Upper lobe of left lung (tissue), 6 donors: ENCODE results near the gene BTBD9. TPM values are rescaled to one million over a fixed set of nuclear protein-coding genes. Genes with fewer than 3 reads are reported as not detected.

Experiments used
- ATAC-seq, 2 donors: fragments of 200-7000 bp; cut with Tn5 transposase; one replicate each; pipeline ENCODE4 v1.9.1; 2022; ENCODE audit warnings: mild to moderate bottlenecking in 2 of 2, moderate library complexity in 2 of 2; ENCODE audit not compliant: low FRiP score in 2 of 2
- DNase-seq, 2 donors: peaks; one replicate each; pipeline ENCODE4 v3.0.0-alpha.2; 2019 to 2020
- H3K27ac ChIP-seq, 4 donors: fragments of 200-600 bp; sonication (generic); one replicate each; pipeline ENCODE4 v1.5.1; 2016 to 2019
- H3K27me3 ChIP-seq, 4 donors: fragments of 200-600 bp; sonication (generic); one replicate each; pipeline ENCODE4 v1.5.1; 2017 to 2019
- H3K36me3 ChIP-seq, 4 donors: fragments of 200-600 bp; sonication (generic); one replicate each; pipeline ENCODE4 v1.5.1; 2016 to 2019
- H3K4me1 ChIP-seq, 4 donors: fragments of 200-600 bp; sonication (generic); one replicate each; pipeline ENCODE4 v1.5.1; 2018 to 2019
- H3K4me3 ChIP-seq, 4 donors: fragments of 200-600 bp; sonication (generic); one replicate each; pipeline ENCODE4 v1.5.1; 2017 to 2019; ENCODE audit warnings: mild to moderate bottlenecking in 2 of 4, moderate library complexity in 1 of 4
- H3K9me3 ChIP-seq, 4 donors: fragments of 200-600 bp; sonication (generic); one replicate each; pipeline ENCODE4 v1.5.1; 2018 to 2019
- EP300 ChIP-seq, 4 donors: sonication (generic); formaldehyde crosslinking; IDR thresholded peaks; one replicate each; pipeline ENCODE4 v1.5.1; 2017; ENCODE audit warnings: antibody characterized with exemption in 4 of 4, control low read depth in 2 of 4
- POLR2A ChIP-seq, 4 donors: fragments of 450-650 bp; IDR thresholded peaks; one replicate each; pipeline ENCODE4 v1.5.1; 2016 to 2017; ENCODE audit warnings: antibody characterized with exemption in 4 of 4, mild to moderate bottlenecking in 2 of 4
- POLR2AphosphoS5 ChIP-seq, 2 donors: sonication (generic); formaldehyde crosslinking; IDR thresholded peaks; one replicate each; pipeline ENCODE4 v1.5.1; 2017; ENCODE audit warnings: antibody characterized with exemption in 2 of 2
- WGBS, 2 donors: methylation state at CpG; one replicate each; pipeline ENCODE4 v1.1.5; 2017 to 2018; 5-methylcytosine and 5-hydroxymethylcytosine counted together
- total RNA-seq, 6 donors: library from RNA; depleted of rRNA in 4 of 6; stranded (reverse); fragments of >200 nt in 4 of 6; gene quantifications; one replicate each; pipeline versions ENCODE4 v1.1.0 to v1.2.1, GENCODE V29; 2016 to 2021
- TF ChIP-seq, protein P1 (sequence below), 6 experiments: fragments of 450-650 bp in 4 of 6; fragments of 200-600 bp in 2 of 6; sonication (generic) in 2 of 6; IDR thresholded peaks; one replicate each; pipeline ENCODE4 v1.5.1; 2016 to 2019; ENCODE audit warnings: antibody characterized with exemption in 6 of 6
- donor health status: DM: no; HTN: no; CAD: no; lungs with moderate emphysema.
- donor health status: DM: no; HTN: yes; CAD: no; lungs with severe emphysema.

The BTBD9 gene
- total RNA-seq, 6 donors from 2014 or later = 18.2 to 60.8 (median 44.9) TPM

- no peaks in the 10 kb centered on the region for H3K36me3 ChIP-seq
- H3K27me3 ChIP-seq = no peaks in the 10 kb centered on the region
- ATAC-seq = no peak
- no peak overlapping the region for H3K27ac ChIP-seq
- H3K4me3 ChIP-seq = no peak overlapping the region
- H3K4me1 ChIP-seq = no peaks in the 10 kb centered on the region
- no peaks in the 10 kb centered on the region for H3K9me3 ChIP-seq
- 65 to 71% methylated on average over 5 of the region's 5 CpGs for WGBS, 2 donors
- no peak for TF ChIP-seq POLR2A (IDR thresholded peaks at IDR 0.05)
- DNase-seq = no peak
These were observed 143.7 kb downstream of the BTBD9 start for GRCh38 chr6:38495922-38496635.

DNA sequence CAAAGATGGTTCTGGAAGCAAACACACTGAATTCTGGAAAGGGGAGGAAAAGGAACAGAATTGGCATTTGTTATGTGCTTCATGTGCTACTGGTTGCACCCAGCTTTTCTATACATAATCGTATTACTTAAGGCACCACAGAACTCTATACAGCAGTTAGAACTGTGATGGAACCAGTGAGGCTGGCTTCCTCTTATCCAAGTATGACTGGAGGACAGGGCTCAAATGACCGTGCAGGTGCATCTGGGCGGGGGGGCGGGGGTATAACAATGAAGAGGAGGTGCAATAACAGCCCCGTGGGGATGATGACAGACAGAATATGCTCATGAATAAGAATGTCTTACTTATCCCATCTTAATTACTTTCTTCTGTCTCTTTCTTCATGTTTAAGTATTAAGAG lies 144.2 kb downstream of the BTBD9 start:
- Histone ChIP-seq H3K4me3 (no peak overlapping the region), H3K9me3 (no peaks in the 10 kb centered on the region), H3K27ac (no peak overlapping the region), H3K36me3 (no peaks in the 10 kb centered on the region), H3K4me1 (no peaks in the 10 kb centered on the region), H3K27me3 (no peaks in the 10 kb centered on the region)
- WGBS, 2 donors = 85 to 94% methylated on average over 5 of the region's 5 CpGs
- TF ChIP-seq EP300 (IDR thresholded peaks at IDR 0.05) = no peak
- TF ChIP-seq, protein P1, sequence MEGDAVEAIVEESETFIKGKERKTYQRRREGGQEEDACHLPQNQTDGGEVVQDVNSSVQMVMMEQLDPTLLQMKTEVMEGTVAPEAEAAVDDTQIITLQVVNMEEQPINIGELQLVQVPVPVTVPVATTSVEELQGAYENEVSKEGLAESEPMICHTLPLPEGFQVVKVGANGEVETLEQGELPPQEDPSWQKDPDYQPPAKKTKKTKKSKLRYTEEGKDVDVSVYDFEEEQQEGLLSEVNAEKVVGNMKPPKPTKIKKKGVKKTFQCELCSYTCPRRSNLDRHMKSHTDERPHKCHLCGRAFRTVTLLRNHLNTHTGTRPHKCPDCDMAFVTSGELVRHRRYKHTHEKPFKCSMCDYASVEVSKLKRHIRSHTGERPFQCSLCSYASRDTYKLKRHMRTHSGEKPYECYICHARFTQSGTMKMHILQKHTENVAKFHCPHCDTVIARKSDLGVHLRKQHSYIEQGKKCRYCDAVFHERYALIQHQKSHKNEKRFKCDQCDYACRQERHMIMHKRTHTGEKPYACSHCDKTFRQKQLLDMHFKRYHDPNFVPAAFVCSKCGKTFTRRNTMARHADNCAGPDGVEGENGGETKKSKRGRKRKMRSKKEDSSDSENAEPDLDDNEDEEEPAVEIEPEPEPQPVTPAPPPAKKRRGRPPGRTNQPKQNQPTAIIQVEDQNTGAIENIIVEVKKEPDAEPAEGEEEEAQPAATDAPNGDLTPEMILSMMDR (IDR thresholded peaks at IDR 0.05) = no peak
- TF ChIP-seq POLR2A (IDR thresholded peaks at IDR 0.05) = no peak
- TF ChIP-seq POLR2AphosphoS5 (IDR thresholded peaks at IDR 0.05) = no peak
- DNase-seq (no peak), ATAC-seq (no peak)

DNA sequence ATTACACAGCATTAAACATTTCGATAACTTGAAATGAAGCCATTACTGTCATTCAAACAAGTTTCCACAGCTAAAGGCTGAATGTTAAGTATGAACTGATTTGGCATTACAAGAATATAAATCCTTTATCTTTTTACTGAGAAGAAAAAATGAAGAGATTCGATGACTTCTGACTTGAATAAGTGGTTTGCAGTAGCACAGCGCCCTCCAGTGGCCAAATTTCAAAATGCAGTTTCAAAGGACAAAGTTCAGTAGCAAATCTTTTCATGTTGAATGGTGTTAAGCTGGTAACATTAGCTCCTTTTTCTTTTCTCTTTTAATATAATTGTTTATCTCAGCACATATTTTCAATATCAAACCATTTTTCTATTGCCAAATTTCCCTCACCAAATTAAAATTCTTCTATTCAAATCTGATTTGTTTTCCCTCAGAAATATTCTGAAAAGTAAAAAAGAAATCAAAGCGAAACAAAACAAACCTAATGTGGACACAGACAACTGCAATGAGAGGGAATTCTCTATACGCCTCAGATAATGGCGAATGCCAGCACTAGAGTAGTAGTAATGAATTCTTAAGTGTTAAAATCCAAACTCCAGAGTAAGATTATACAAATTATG lies 145.7 kb downstream of the BTBD9 start:
- no peak overlapping the region for H3K27ac ChIP-seq
- no peaks in the 10 kb centered on the region for H3K4me1 ChIP-seq
- H3K4me3 ChIP-seq = no peak overlapping the region
- 37 to 41% methylated on average over 6 of the region's 6 CpGs for WGBS, 2 donors
- no peaks in the 10 kb centered on the region for H3K36me3 ChIP-seq
- no peaks in the 10 kb centered on the region for H3K27me3 ChIP-seq
- DNase-seq (peak in 1 of 2 donors; percentile 66), ATAC-seq (peak in 1 of 2 donors; percentile 59)
- no peaks in the 10 kb centered on the region for H3K9me3 ChIP-seq
- TF ChIP-seq EP300 (IDR thresholded peaks at IDR 0.05) = no peak
- TF ChIP-seq, protein P1 (IDR thresholded peaks at IDR 0.05) = peak; percentile 67 to 91 (median 84)

- ATAC-seq (no peak), DNase-seq (no peak)
- no peaks in the 10 kb centered on the region for H3K9me3 ChIP-seq
- no peaks in the 10 kb centered on the region for H3K4me1 ChIP-seq
- no peak overlapping the region for H3K4me3 ChIP-seq
- TF ChIP-seq EP300 (IDR thresholded peaks at IDR 0.05) = no peak
- no peak for TF ChIP-seq POLR2AphosphoS5 (IDR thresholded peaks at IDR 0.05)
- TF ChIP-seq, protein P1 (IDR thresholded peaks at IDR 0.05) = no peak
- TF ChIP-seq POLR2A (IDR thresholded peaks at IDR 0.05) = no peak
- no peak overlapping the region for H3K27ac ChIP-seq
- H3K27me3 ChIP-seq = no peaks in the 10 kb centered on the region
- WGBS, 2 donors = 91 to 96% methylated on average over 2 of the region's 2 CpGs
- no peaks in the 10 kb centered on the region for H3K36me3 ChIP-seq
These were observed 147.7 kb downstream of the BTBD9 start for GRCh38 chr6:38492031-38492430.

- 76 to 80% methylated on average over 2 of the region's 2 CpGs for WGBS, 2 donors
- TF ChIP-seq, protein P1 (IDR thresholded peaks at IDR 0.05) = no peak
- TF ChIP-seq POLR2AphosphoS5 (IDR thresholded peaks at IDR 0.05) (no peak), POLR2A (IDR thresholded peaks at IDR 0.05) (no peak), EP300 (IDR thresholded peaks at IDR 0.05) (no peak)
- Histone ChIP-seq H3K27ac (no peak overlapping the region), H3K36me3 (no peaks in the 10 kb centered on the region), H3K27me3 (no peaks in the 10 kb centered on the region), H3K9me3 (no peaks in the 10 kb centered on the region), H3K4me3 (no peak overlapping the region), H3K4me1 (no peaks in the 10 kb centered on the region)
- no peak for DNase-seq
- ATAC-seq = no peak
These were observed 149.8 kb downstream of the BTBD9 start for GRCh38 chr6:38489951-38490350.
